H9 (cell line): ENCODE measurements around the gene RRP9. TPM values are rescaled to one million over a fixed set of nuclear protein-coding genes. Genes with fewer than 3 reads are reported as not detected.

Experiments
- DNase-seq: peaks from one replicate; pipeline ENCODE4 v3.0.0-alpha.2; 2017
- H2AFZ ChIP-seq: one replicate; pipeline ENCODE4 v1.6.1; 2013; ENCODE audit warnings: mild to moderate bottlenecking, low read length, control low read depth, moderate library complexity
- H2AK5ac ChIP-seq: 2 replicates; pipeline ENCODE4 v1.6.1; 2013; ENCODE audit warnings: low read length, control low read depth, mixed read lengths; ENCODE audit not compliant: insufficient read length
- H2BK120ac ChIP-seq: one replicate; pipeline ENCODE4 v1.6.1; 2013; ENCODE audit warnings: low read depth, mild to moderate bottlenecking, low read length, control low read depth, inconsistent platforms; ENCODE audit not compliant: poor library complexity, severe bottlenecking
- H2BK12ac ChIP-seq: 2 replicates; pipeline ENCODE4 v1.6.1; 2013; ENCODE audit warnings: low read length, control low read depth, mixed read lengths, low read depth; ENCODE audit not compliant: insufficient read length
- H2BK15ac ChIP-seq: 2 replicates; pipeline ENCODE4 v1.6.1; 2013; ENCODE audit warnings: low read depth, low read length, control low read depth
- H2BK20ac ChIP-seq: one replicate; pipeline ENCODE4 v1.6.1; 2013; ENCODE audit warnings: low read depth, mild to moderate bottlenecking, low read length, control low read depth, inconsistent platforms; ENCODE audit not compliant: poor library complexity, severe bottlenecking
- H2BK5ac ChIP-seq: 2 replicates; pipeline ENCODE4 v1.6.1; 2013; ENCODE audit warnings: low read length, control low read depth, mixed read lengths; ENCODE audit not compliant: insufficient read length
- H3K14ac ChIP-seq: 2 replicates; pipeline ENCODE4 v1.6.1; 2013; ENCODE audit warnings: low read length, control low read depth; ENCODE audit not compliant: insufficient read depth
- H3K18ac ChIP-seq: 2 replicates; pipeline ENCODE4 v1.6.1; 2013; ENCODE audit warnings: low read depth, mild to moderate bottlenecking, mixed read lengths, low read length, control low read depth; ENCODE audit not compliant: insufficient read length
- H3K23ac ChIP-seq: 2 replicates; pipeline ENCODE4 v1.6.1; 2013; ENCODE audit warnings: low read length, control low read depth, mixed read lengths, low read depth; ENCODE audit not compliant: insufficient read length
- H3K23me2 ChIP-seq: 2 replicates; pipeline ENCODE4 v1.6.1; 2013; ENCODE audit warnings: low read depth, mild to moderate bottlenecking, mixed read lengths, low read length, control low read depth; ENCODE audit not compliant: insufficient read length, poor library complexity, severe bottlenecking
- H3K27ac ChIP-seq: 2 replicates; pipeline ENCODE4 v1.5.1; 2013; ENCODE audit warnings: low read length, control low read depth, mixed read lengths, low read depth; ENCODE audit not compliant: insufficient read length
- H3K27me3 ChIP-seq: 2 replicates; pipeline ENCODE4 v1.6.1; 2013; ENCODE audit warnings: low read length, control low read depth, inconsistent platforms; ENCODE audit not compliant: insufficient read depth
- H3K4ac ChIP-seq: 2 replicates; pipeline ENCODE4 v1.6.1; 2013; ENCODE audit warnings: low read depth, mild to moderate bottlenecking, control low read depth, inconsistent platforms, low read length, moderate library complexity
- H3K4me1 ChIP-seq: 2 replicates; pipeline ENCODE4 v1.6.1; 2013; ENCODE audit warnings: low read length, control low read depth, inconsistent platforms; ENCODE audit not compliant: insufficient read depth
- H3K4me2 ChIP-seq: 2 replicates; pipeline ENCODE4 v1.6.1; 2013; ENCODE audit warnings: low read length, control low read depth, mixed read lengths; ENCODE audit not compliant: insufficient read length, insufficient read depth
- H3K56ac ChIP-seq: 2 replicates; pipeline ENCODE4 v1.6.1; 2013; ENCODE audit warnings: low read depth, mild to moderate bottlenecking, mixed read lengths, low read length, control low read depth; ENCODE audit not compliant: insufficient read length
- H3K79me1 ChIP-seq: 2 replicates; pipeline ENCODE4 v1.6.1; 2013; ENCODE audit warnings: low read depth, mild to moderate bottlenecking, moderate library complexity, low read length, control low read depth, inconsistent platforms; ENCODE audit not compliant: insufficient read depth, poor library complexity, severe bottlenecking
- H3K79me2 ChIP-seq: 2 replicates; pipeline ENCODE4 v1.6.1; 2013; ENCODE audit warnings: low read length, control low read depth, inconsistent platforms; ENCODE audit not compliant: insufficient read depth
- H3K9ac ChIP-seq: 2 replicates; pipeline ENCODE4 v1.6.1; 2013; ENCODE audit warnings: low read length, control low read depth, mixed read lengths; ENCODE audit not compliant: insufficient read length; ENCODE audit errors: extremely low read depth
- H3K9me3 ChIP-seq: one replicate; pipeline ENCODE4 v1.6.1; 2013; ENCODE audit warnings: low read depth, low read length, inconsistent platforms; ENCODE audit not compliant: control insufficient read depth
- H3T11ph ChIP-seq: one replicate; pipeline ENCODE4 v1.6.1; 2013; ENCODE audit warnings: mild to moderate bottlenecking, low read length, control low read depth, inconsistent platforms
- H4K20me1 ChIP-seq: one replicate; pipeline ENCODE4 v1.6.1; 2013; ENCODE audit not compliant: control insufficient read depth, insufficient read length, insufficient read depth
- H4K5ac ChIP-seq: 2 replicates; pipeline ENCODE4 v1.6.1; 2013; ENCODE audit warnings: low read depth, mild to moderate bottlenecking, mixed read lengths, low read length, control low read depth; ENCODE audit not compliant: insufficient read length
- H4K8ac ChIP-seq: replicated peaks from 2 replicates; pipeline ENCODE4 v1.6.1; 2013; ENCODE audit warnings: low read length, control low read depth, mixed read lengths, low read depth; ENCODE audit not compliant: insufficient read length
- H4K91ac ChIP-seq: 2 replicates; pipeline ENCODE4 v1.6.1; 2013; ENCODE audit warnings: low read depth, mild to moderate bottlenecking, moderate library complexity, mixed read lengths, low read length, control low read depth; ENCODE audit not compliant: insufficient read length
- H3K27ac Mint-ChIP-seq, 3 experiments: 2 replicates in 2 of 3; 3 replicates in 1 of 3; pipeline ENCODE4 v1.8.0; 2020 to 2021; ENCODE audit warnings: mixed read lengths in 3 of 3, mild to moderate bottlenecking in 1 of 3, moderate library complexity in 1 of 3
- H3K27me3 Mint-ChIP-seq: 2 replicates; pipeline ENCODE4 v1.8.0; 2021; ENCODE audit warnings: low read depth, mild to moderate bottlenecking, moderate library complexity, mixed read lengths
- H3K36me3 Mint-ChIP-seq, 3 experiments: 2 replicates in 2 of 3; 3 replicates in 1 of 3; pipeline ENCODE4 v1.8.0; 2020 to 2021; ENCODE audit warnings: low read depth in 3 of 3, mixed read lengths in 3 of 3; ENCODE audit not compliant: insufficient read depth in 1 of 3
- H3K4me1 Mint-ChIP-seq, 2 experiments: 2 replicates each; pipeline ENCODE4 v1.8.0; 2020; ENCODE audit warnings: mixed read lengths in 2 of 2
- H3K4me3 Mint-ChIP-seq, 2 experiments: 2 replicates in 1 of 2; 3 replicates in 1 of 2; pipeline ENCODE4 v1.8.0; 2020 to 2021; ENCODE audit warnings: mild to moderate bottlenecking in 2 of 2, mixed read lengths in 2 of 2, moderate library complexity in 1 of 2
- H3K9me3 Mint-ChIP-seq, 2 experiments: 2 replicates in 1 of 2; 3 replicates in 1 of 2; pipeline ENCODE4 v1.8.0; 2020; ENCODE audit warnings: mild to moderate bottlenecking in 2 of 2, mixed read lengths in 2 of 2, moderate library complexity in 1 of 2
- WGBS: extraction: QIAGEN DNeasy Blood & Tissue Kit; methylation state at CpG from one replicate; pipeline ENCODE4 v1.1.7; 2013; ENCODE audit warnings: missing lambda C conversion rate, low lambda C conversion rate, mixed read lengths; ENCODE audit not compliant: insufficient read length; ENCODE audit errors: extremely low coverage; 5-methylcytosine and 5-hydroxymethylcytosine counted together
- total RNA-seq: library from RNA; stranded (reverse); gene quantifications from 2 replicates; pipeline ENCODE4 v1.2.1, GENCODE V29; 2021
- TF ChIP-seq, protein P1 (sequence below): fragments of 200-600 bp; sonication (generic); conservative IDR thresholded peaks from 3 replicates; pipeline ENCODE4 v1.8.0; 2021; ENCODE audit warnings: antibody characterized with exemption, mild to moderate bottlenecking

RRP9 gene
- total RNA-seq, 1 experiment from 2014 or later, result 64.0 TPM

DNA sequence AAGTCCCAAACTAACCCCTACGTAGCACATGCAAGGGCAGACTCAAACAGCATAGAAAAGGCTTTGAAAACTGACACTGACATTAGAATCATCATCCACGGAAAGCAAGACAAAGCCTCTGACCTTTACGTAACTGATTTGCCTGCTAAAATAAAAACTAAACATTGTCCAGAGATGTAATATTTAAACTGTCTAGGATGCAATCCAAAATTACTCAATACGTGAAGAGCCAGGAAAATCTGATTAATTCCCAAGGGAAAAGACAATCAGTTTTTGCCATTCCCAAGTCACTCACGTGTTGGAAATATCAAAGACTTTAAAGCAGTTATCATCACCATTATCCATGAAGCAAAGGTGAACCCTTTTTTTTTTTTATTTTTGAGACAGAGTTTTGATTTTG is 25.3 kb downstream of the RRP9 start:
- H4K20me1 ChIP-seq, result no peaks in the 10 kb centered on the region
- H3T11ph ChIP-seq, result no peak overlapping the region
- Mint-ChIP-seq H3K36me3 (no peaks in the 10 kb centered on the region), H3K9me3 (no peaks in the 10 kb centered on the region), H3K27me3 (peaks cover 2% of the 10 kb centered on the region; the same call in 1 of the 2 replicates), H3K27ac (peak overlapping the region in 1 of 3 experiments; percentile 6; a peak in 1 of 7 replicates), H3K4me1 (peaks cover 9 to 16% of the 10 kb centered on the region in 2 experiments), H3K4me3 (no peak overlapping the region)
- H2BK20ac ChIP-seq, result no peak overlapping the region
- H3K79me1 ChIP-seq, result no peaks in the 10 kb centered on the region
- H3K4me2 ChIP-seq, result no peak overlapping the region
- no peak overlapping the region for H2BK5ac ChIP-seq
- DNase-seq, result no peak
- no peak overlapping the region for H4K91ac ChIP-seq
- no peak overlapping the region for H2BK120ac ChIP-seq
- no peak overlapping the region for H4K5ac ChIP-seq
- no peak overlapping the region for H2AFZ ChIP-seq
- no peak overlapping the region for H2BK12ac ChIP-seq
- no peaks in the 10 kb centered on the region for H3K4me1 ChIP-seq
- H3K4ac ChIP-seq, result no peak overlapping the region
- no peak overlapping the region for H3K27ac ChIP-seq
- no peak overlapping the region for H2BK15ac ChIP-seq
- H3K9me3 ChIP-seq, result no peaks in the 10 kb centered on the region
- no peak overlapping the region for H3K9ac ChIP-seq
- TF ChIP-seq, protein P1, sequence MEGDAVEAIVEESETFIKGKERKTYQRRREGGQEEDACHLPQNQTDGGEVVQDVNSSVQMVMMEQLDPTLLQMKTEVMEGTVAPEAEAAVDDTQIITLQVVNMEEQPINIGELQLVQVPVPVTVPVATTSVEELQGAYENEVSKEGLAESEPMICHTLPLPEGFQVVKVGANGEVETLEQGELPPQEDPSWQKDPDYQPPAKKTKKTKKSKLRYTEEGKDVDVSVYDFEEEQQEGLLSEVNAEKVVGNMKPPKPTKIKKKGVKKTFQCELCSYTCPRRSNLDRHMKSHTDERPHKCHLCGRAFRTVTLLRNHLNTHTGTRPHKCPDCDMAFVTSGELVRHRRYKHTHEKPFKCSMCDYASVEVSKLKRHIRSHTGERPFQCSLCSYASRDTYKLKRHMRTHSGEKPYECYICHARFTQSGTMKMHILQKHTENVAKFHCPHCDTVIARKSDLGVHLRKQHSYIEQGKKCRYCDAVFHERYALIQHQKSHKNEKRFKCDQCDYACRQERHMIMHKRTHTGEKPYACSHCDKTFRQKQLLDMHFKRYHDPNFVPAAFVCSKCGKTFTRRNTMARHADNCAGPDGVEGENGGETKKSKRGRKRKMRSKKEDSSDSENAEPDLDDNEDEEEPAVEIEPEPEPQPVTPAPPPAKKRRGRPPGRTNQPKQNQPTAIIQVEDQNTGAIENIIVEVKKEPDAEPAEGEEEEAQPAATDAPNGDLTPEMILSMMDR, result no peak
- no peak overlapping the region for H3K23ac ChIP-seq
- no peak overlapping the region for H2AK5ac ChIP-seq
- no peak overlapping the region for H3K56ac ChIP-seq
- H3K23me2 ChIP-seq, result no peaks in the 10 kb centered on the region
- no peaks in the 10 kb centered on the region for H3K27me3 ChIP-seq
- H4K8ac ChIP-seq, result no peak overlapping the region
- no peak overlapping the region for H3K18ac ChIP-seq
- no CpG with 5 or more reads among the region's 5 CpGs for WGBS
- no peak overlapping the region for H3K14ac ChIP-seq
- no peaks in the 10 kb centered on the region for H3K79me2 ChIP-seq
